OCI-LY3 (cell line): ENCODE results near the gene INKA1.

ENCODE experiments used
- EZH2phosphoT487 ChIP-seq: fragments of 200-600 bp; shearing (Covaris generic); IDR thresholded peaks from 2 replicates; pipeline ENCODE4 v1.6.1; 2018; ENCODE audit warnings: antibody characterized with exemption, mixed run types, low read depth
- TF ChIP-seq, protein P1 (sequence below): fragments of 200-600, 300-600 bp; sonication (generic); IDR thresholded peaks from 2 replicates; pipeline ENCODE4 v1.5.1; 2014; ENCODE audit warnings: antibody characterized with exemption, low read length, low read depth

DNA sequence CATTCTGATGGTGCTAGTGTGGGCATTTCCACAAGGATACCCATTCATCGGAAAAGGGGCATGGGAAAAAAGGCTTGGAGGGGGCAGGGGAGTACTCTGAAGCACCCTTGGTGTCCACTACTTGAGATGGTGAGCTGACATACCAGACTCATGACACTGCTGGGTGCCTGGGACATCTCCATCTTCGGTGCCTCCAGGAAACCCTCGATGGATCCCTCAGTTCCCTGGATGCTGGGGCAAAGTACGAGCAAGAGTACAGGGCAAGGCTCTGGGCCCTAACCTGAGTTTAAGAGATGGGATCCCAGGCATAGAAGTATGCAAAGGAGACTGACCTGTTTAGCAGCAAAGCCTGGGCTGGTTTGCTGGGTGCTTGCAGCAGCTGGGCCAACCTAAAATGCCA lies 11.5 kb upstream of the INKA1 start:
- TF ChIP-seq, protein P1, sequence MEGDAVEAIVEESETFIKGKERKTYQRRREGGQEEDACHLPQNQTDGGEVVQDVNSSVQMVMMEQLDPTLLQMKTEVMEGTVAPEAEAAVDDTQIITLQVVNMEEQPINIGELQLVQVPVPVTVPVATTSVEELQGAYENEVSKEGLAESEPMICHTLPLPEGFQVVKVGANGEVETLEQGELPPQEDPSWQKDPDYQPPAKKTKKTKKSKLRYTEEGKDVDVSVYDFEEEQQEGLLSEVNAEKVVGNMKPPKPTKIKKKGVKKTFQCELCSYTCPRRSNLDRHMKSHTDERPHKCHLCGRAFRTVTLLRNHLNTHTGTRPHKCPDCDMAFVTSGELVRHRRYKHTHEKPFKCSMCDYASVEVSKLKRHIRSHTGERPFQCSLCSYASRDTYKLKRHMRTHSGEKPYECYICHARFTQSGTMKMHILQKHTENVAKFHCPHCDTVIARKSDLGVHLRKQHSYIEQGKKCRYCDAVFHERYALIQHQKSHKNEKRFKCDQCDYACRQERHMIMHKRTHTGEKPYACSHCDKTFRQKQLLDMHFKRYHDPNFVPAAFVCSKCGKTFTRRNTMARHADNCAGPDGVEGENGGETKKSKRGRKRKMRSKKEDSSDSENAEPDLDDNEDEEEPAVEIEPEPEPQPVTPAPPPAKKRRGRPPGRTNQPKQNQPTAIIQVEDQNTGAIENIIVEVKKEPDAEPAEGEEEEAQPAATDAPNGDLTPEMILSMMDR = no peak
- TF ChIP-seq EZH2phosphoT487 = no peak
